ENCODE results near the gene PON3. TPM values are rescaled to one million over a fixed set of nuclear protein-coding genes. Genes with fewer than 3 reads are reported as not detected.
A peak's percentile ranks its signal among the peaks of the same experiment; 100 is the strongest.
"Not testable (repeated sequence)": the region's sequence is repeated elsewhere in the genome, so short reads cannot be mapped to it uniquely, and the experiment has no call there.

PON3 gene
- polyA plus RNA-seq, 3 donors, result 1.8 to 4.4 (median 2.2) TPM

GRCh38 chr7:95421847-95422444 is 25.8 kb upstream of the PON3 start:
- no peak overlapping the region for H3K27ac ChIP-seq (ENCODE audit: low read depth, low read length)

- no peak overlapping the region for H3K27ac ChIP-seq (ENCODE audit: low read depth, low read length)
- WGBS, 3 donors, result 78 to 100% (median 96%) methylated on average over 2 of the region's 2 CpGs
These were observed 25.0 kb upstream of the PON3 start for GRCh38 chr7:95421000-95421846.

GRCh38 chr7:95412075-95412474 is 15.9 kb upstream of the PON3 start:
- WGBS, 3 donors, result 90 to 92% (median 90%) methylated on average over 4 of the region's 4 CpGs
- no peak overlapping the region for H3K27ac ChIP-seq (ENCODE audit: low read depth, low read length)

GRCh38 chr7:95411666-95412065 is 15.5 kb upstream of the PON3 start:
- WGBS, 3 donors, result 82 to 86% (median 84%) methylated on average over 4 of the region's 4 CpGs

GRCh38 chr7:95411036-95411435 is 14.9 kb upstream of the PON3 start:
- H3K27ac ChIP-seq (ENCODE audit: low read depth, low read length), result no peak overlapping the region
- 95 to 98% (median 97%) methylated on average over 3 of the region's 3 CpGs for WGBS, 3 donors

More at GRCh38 chr7:95411666-95412065, 15.5 kb upstream of the PON3 start:
- no peak overlapping the region for H3K27ac ChIP-seq (ENCODE audit: low read depth, low read length)

GRCh38 chr7:95407751-95408150 is 11.6 kb upstream of the PON3 start:
- 57 to 79% (median 66%) methylated on average over 2 of the region's 2 CpGs for WGBS, 3 donors
- no peak overlapping the region for H3K27ac ChIP-seq (ENCODE audit: low read depth, low read length)

- H3K27ac ChIP-seq (ENCODE audit: low read depth, low read length), result no peak overlapping the region
- WGBS, 3 donors, result 96 to 97% (median 97%) methylated on average over 6 of the region's 6 CpGs
These were observed 9.6 kb upstream of the PON3 start for GRCh38 chr7:95405800-95406199.

GRCh38 chr7:95405208-95405607 is 9.0 kb upstream of the PON3 start:
- H3K27ac ChIP-seq (ENCODE audit: low read depth, low read length), result no peak overlapping the region
- 94 to 99% (median 96%) methylated on average over 3 of the region's 3 CpGs for WGBS, 3 donors

GRCh38 chr7:95404316-95404865 is 8.2 kb upstream of the PON3 start:
- WGBS, 3 donors, result 41 to 51% (median 49%) methylated on average over 4 of the region's 4 CpGs
- H3K27ac ChIP-seq (ENCODE audit: low read depth, low read length), result no peak overlapping the region

- no peak overlapping the region for H3K27ac ChIP-seq (ENCODE audit: low read depth, low read length)
These were observed 2.2 kb upstream of the PON3 start for GRCh38 chr7:95398155-95398940.

GRCh38 chr7:95397381-95397780 is 1.2 kb upstream of the PON3 start:
- WGBS, 3 donors, result 71 to 91% (median 83%) methylated on average over 3 of the region's 3 CpGs
- no peak overlapping the region for H3K27ac ChIP-seq (ENCODE audit: low read depth, low read length)

More at GRCh38 chr7:95398155-95398940, 2.2 kb upstream of the PON3 start:
- WGBS, 3 donors, result 75 to 91% (median 85%) methylated on average over 4 of the region's 4 CpGs

GRCh38 chr7:95395755-95396135 is 430 bp downstream of the PON3 start:
- peak overlapping the region; percentile 26 for H3K27ac ChIP-seq (ENCODE audit: low read depth, low read length)
- 66 to 75% (median 70%) methylated on average over 11 of the region's 11 CpGs for WGBS, 3 donors

- WGBS, 3 donors, result 87 to 92% (median 88%) methylated on average over 3 of the region's 3 CpGs
- no peak overlapping the region for H3K27ac ChIP-seq (ENCODE audit: low read depth, low read length)
These were observed 1.8 kb downstream of the PON3 start for GRCh38 chr7:95394370-95394769.

- no peak overlapping the region for H3K27ac ChIP-seq (ENCODE audit: low read depth, low read length)
- 41 to 63% (median 46%) methylated on average over 2 of the region's 2 CpGs for WGBS, 3 donors
These were observed 4.4 kb downstream of the PON3 start for GRCh38 chr7:95391761-95392160.

- WGBS, 3 donors, result 79 to 92% (median 87%) methylated on average over 7 of the region's 7 CpGs
These were observed 6.7 kb downstream of the PON3 start for GRCh38 chr7:95389516-95389915.

GRCh38 chr7:95379457-95379856 is 16.7 kb downstream of the PON3 start:
- not testable (repeated sequence) for H3K27ac ChIP-seq (ENCODE audit: low read depth, low read length)
- 92 to 96% (median 94%) methylated on average over 9 to 10 of the region's 10 CpGs for WGBS, 3 donors

More at GRCh38 chr7:95389516-95389915, 6.7 kb downstream of the PON3 start:
- H3K27ac ChIP-seq (ENCODE audit: low read depth, low read length), result no peak overlapping the region

GRCh38 chr7:95376632-95377400 is 19.4 kb downstream of the PON3 start:
- H3K27ac ChIP-seq (ENCODE audit: low read depth, low read length), result no peak overlapping the region
- WGBS, 3 donors, result 90 to 92% (median 90%) methylated on average over 18 of the region's 18 CpGs

- H3K27ac ChIP-seq (ENCODE audit: low read depth, low read length), result no peak overlapping the region
- WGBS, 3 donors, result 69 to 95% (median 92%) methylated on average over 2 of the region's 2 CpGs
These were observed 20.5 kb downstream of the PON3 start for GRCh38 chr7:95375591-95376257.

Measured in adipose tissue (tissue), 3 donors.